WTC11 (cell line): ENCODE data around the gene BCOR. TPM values are rescaled to one million over a fixed set of nuclear protein-coding genes. Genes with fewer than 3 reads are reported as not detected.

ENCODE experiments used
- ATAC-seq: fragments of 200-7000 bp; cut with Tn5 transposase; 2 replicates; pipeline ENCODE4 v1.10.0; 2021; ENCODE audit warnings: mild to moderate bottlenecking, moderate library complexity
- CTCF ChIA-PET: fragments of 300-600 bp; sonication (Branson Sonifier 250); formaldehyde crosslinking; loops from one replicate; lab custom pipeline; 2021; ENCODE audit warnings: antibody characterized with exemption; lab: Charles Lee
- POLR2A ChIA-PET: fragments of 350-600 bp; sonication (Branson Sonifier 250); formaldehyde crosslinking; loops from one replicate; lab custom pipeline; 2021; ENCODE audit warnings: antibody characterized with exemption; lab: Charles Lee
- DNase-seq: peaks from one replicate; pipeline ENCODE4 v3.0.0; 2021; ENCODE audit warnings: low spot score
- H3K27ac Mint-ChIP-seq: 2 replicates; pipeline ENCODE4 v1.8.0; 2021; ENCODE audit warnings: mixed read lengths
- H3K27me3 Mint-ChIP-seq: 2 replicates; pipeline ENCODE4 v1.8.0; 2021; ENCODE audit warnings: low read depth, mild to moderate bottlenecking, moderate library complexity, mixed read lengths
- H3K36me3 Mint-ChIP-seq: 2 replicates; pipeline ENCODE4 v1.8.0; 2021; ENCODE audit warnings: mixed read lengths
- H3K4me1 Mint-ChIP-seq: 2 replicates; pipeline ENCODE4 v1.8.0; 2022; ENCODE audit warnings: mixed read lengths
- H3K4me3 Mint-ChIP-seq: 2 replicates; pipeline ENCODE4 v1.8.0; 2021; ENCODE audit warnings: mild to moderate bottlenecking, moderate library complexity, mixed read lengths
- H3K9me3 Mint-ChIP-seq: 2 replicates; pipeline ENCODE4 v1.8.0; 2021; ENCODE audit warnings: mixed read lengths
- E2F1 ChIP-seq: sonication (generic); formaldehyde crosslinking; IDR thresholded peaks from 2 replicates; pipeline ENCODE4 v1.8.0; 2022; ENCODE audit warnings: mild to moderate bottlenecking, missing genetic modification reagents
- IRF2 ChIP-seq: sonication (generic); formaldehyde crosslinking; IDR thresholded peaks from 2 replicates; pipeline ENCODE4 v1.8.0; 2022; ENCODE audit warnings: low read depth, missing genetic modification reagents, borderline replicate concordance
- NR3C1 ChIP-seq: sonication (generic); formaldehyde crosslinking; conservative IDR thresholded peaks from 2 replicates; pipeline ENCODE4 v1.8.1; 2023; ENCODE audit warnings: low read depth, mild to moderate bottlenecking, missing genetic modification reagents
- ZNF219 ChIP-seq: sonication (generic); formaldehyde crosslinking; IDR thresholded peaks from 2 replicates; pipeline ENCODE4 v1.8.0; 2023; ENCODE audit warnings: missing genetic modification reagents, mild to moderate bottlenecking, borderline replicate concordance
- total RNA-seq: library from RNA; stranded (reverse); gene quantifications from 3 replicates; pipeline ENCODE4 v1.2.3, GENCODE V29; 2021

Gene BCOR
- total RNA-seq, 1 experiment from 2014 or later = 44.5 TPM

- ChIA-PET POLR2A (no interaction called here), CTCF (no interaction called here)
- TF ChIP-seq E2F1 (CRISPR knock-in tag) (no peak), IRF2 (CRISPR knock-in tag) (no peak), NR3C1 (CRISPR knock-in tag) (no peak), ZNF219 (CRISPR knock-in tag) (no peak)
- DNase-seq (no peak), ATAC-seq (no peak)
- Mint-ChIP-seq H3K4me1 (peaks cover 32% of the 10 kb centered on the region), H3K27me3 (peaks cover 52% of the 10 kb centered on the region), H3K9me3 (no peaks in the 10 kb centered on the region), H3K36me3 (peaks cover 7% of the 10 kb centered on the region), H3K27ac (no peak overlapping the region), H3K4me3 (no peak overlapping the region)
Observed at GRCh38 chrX:40003071-40003427, 94.7 kb downstream of the BCOR start.
